ENCODE results near the gene TXNRD2.

The TXNRD2 gene

GRCh38 chr22:19909350-19910179, 32.1 kb downstream of the TXNRD2 start:
- peak; percentile 82 for TF ChIP-seq CTCF (IDR thresholded peaks at IDR 0.05)

- TF ChIP-seq CTCF (IDR thresholded peaks at IDR 0.05), result no peak
These were observed 36.0 kb downstream of the TXNRD2 start for GRCh38 chr22:19905347-19906276.

GRCh38 chr22:19904935-19905334, 36.7 kb downstream of the TXNRD2 start:
- no peak for TF ChIP-seq CTCF (IDR thresholded peaks at IDR 0.05)

GRCh38 chr22:19904174-19904856, 37.3 kb downstream of the TXNRD2 start:
- no peak for TF ChIP-seq CTCF (IDR thresholded peaks at IDR 0.05)

- TF ChIP-seq CTCF (IDR thresholded peaks at IDR 0.05), result no peak
These were observed 38.1 kb downstream of the TXNRD2 start for GRCh38 chr22:19903513-19903912.

- no peak for TF ChIP-seq CTCF (IDR thresholded peaks at IDR 0.05)
These were observed 38.6 kb downstream of the TXNRD2 start for GRCh38 chr22:19903031-19903430.

- no peak for TF ChIP-seq CTCF (IDR thresholded peaks at IDR 0.05)
These were observed 39.3 kb downstream of the TXNRD2 start for GRCh38 chr22:19902245-19902715.
